CD4-positive, alpha-beta memory T cell (primary cell): ENCODE data around the gene DPH1. TPM values are rescaled to one million over a fixed set of nuclear protein-coding genes. Genes with fewer than 3 reads are reported as not detected.

Source experiments
- CTCF ChIA-PET: fragments of 350-600 bp; sonication (Branson Sonifier 250); formaldehyde crosslinking; loops from one replicate; lab custom pipeline; 2021; ENCODE audit warnings: inconsistent platforms; ENCODE audit not compliant: partially characterized antibody; lab: Charles Lee
- POLR2A ChIA-PET: fragments of 350-600 bp; sonication (Branson Sonifier 250); formaldehyde crosslinking; loops from one replicate; lab custom pipeline; 2021; ENCODE audit not compliant: partially characterized antibody; lab: Charles Lee
- DNase-seq, 5 donors: peaks; one replicate each; pipeline versions ENCODE4 v3.0.0 to v3.0.0-alpha.2; 2020 to 2022; ENCODE audit warnings: mixed read lengths in 1 of 5
- H3K27ac ChIP-seq: one replicate; pipeline ENCODE4 v1.7.0; 2013; ENCODE audit warnings: low read depth, low read length
- H3K27me3 ChIP-seq: 2 replicates; pipeline ENCODE4 v1.7.0; 2013; ENCODE audit warnings: mild to moderate bottlenecking, low read length, moderate library complexity; ENCODE audit not compliant: insufficient read depth
- H3K36me3 ChIP-seq: 2 replicates; pipeline ENCODE4 v1.7.0; 2013; ENCODE audit warnings: mild to moderate bottlenecking, low read length, moderate library complexity; ENCODE audit not compliant: insufficient read depth
- H3K4me1 ChIP-seq: 2 replicates; pipeline ENCODE4 v1.7.0; 2013; ENCODE audit warnings: mild to moderate bottlenecking, low read length, moderate library complexity; ENCODE audit not compliant: insufficient read depth
- H3K4me3 ChIP-seq, 2 donors: one replicate each; pipeline ENCODE4 v1.7.0; 2013; ENCODE audit warnings: low read length in 2 of 2, mild to moderate bottlenecking in 1 of 2
- H3K9me3 ChIP-seq, 2 donors: one replicate each; pipeline ENCODE4 v1.7.0; 2013; ENCODE audit warnings: low read length in 2 of 2, control low read depth in 1 of 2; ENCODE audit not compliant: control insufficient read depth in 1 of 2
- H3K27ac Mint-ChIP-seq, 7 donors: one replicate each; pipeline ENCODE4 v1.8.0; 2020 to 2021; ENCODE audit warnings: mixed read lengths in 7 of 7, mild to moderate bottlenecking in 6 of 7, inconsistent platforms in 3 of 7, moderate library complexity in 3 of 7
- H3K27me3 Mint-ChIP-seq, 2 donors: one replicate each; pipeline ENCODE4 v1.8.0; 2020 to 2021; ENCODE audit warnings: mixed read lengths in 2 of 2
- H3K36me3 Mint-ChIP-seq, 2 donors: one replicate each; pipeline ENCODE4 v1.8.0; 2020 to 2021; ENCODE audit warnings: mixed read lengths in 2 of 2, inconsistent platforms in 1 of 2, mild to moderate bottlenecking in 1 of 2
- H3K4me1 Mint-ChIP-seq, 4 donors: one replicate each; pipeline ENCODE4 v1.8.0; 2020 to 2021; ENCODE audit warnings: mixed read lengths in 4 of 4, mild to moderate bottlenecking in 1 of 4
- H3K4me3 Mint-ChIP-seq, 8 donors: one replicate each; pipeline ENCODE4 v1.8.0; 2020 to 2021; ENCODE audit warnings: mixed read lengths in 8 of 8, mild to moderate bottlenecking in 7 of 8, moderate library complexity in 6 of 8, inconsistent platforms in 3 of 8
- H3K9me3 Mint-ChIP-seq, 8 donors: one replicate each; pipeline ENCODE4 v1.8.0; 2020 to 2021; ENCODE audit warnings: mixed read lengths in 8 of 8, mild to moderate bottlenecking in 5 of 8, inconsistent platforms in 3 of 8, moderate library complexity in 1 of 8
- intact Hi-C: fragments of 100-400 bp; cut with micrococcal nuclease; formaldehyde crosslinking; loops from one replicate; pipeline ENCODE4 v1.15.1; 2023
- polyA plus RNA-seq, 2 donors: library from polyadenylated mRNA; unstranded; fragments of 300-500 nt; fragmentation: Illumina TruSeq; gene quantifications; one replicate each; pipeline ENCODE4 v1.2.3, GENCODE V29; 2021
- total RNA-seq, 2 experiments: library from RNA; stranded (reverse); gene quantifications; one replicate each; pipeline ENCODE4 v1.2.3, GENCODE V29; 2021

The DPH1 gene
- total and polyA plus RNA-seq, 4 experiments from 2014 or later, result 30.8 to 95.8 (median 58.2) TPM

GRCh38 chr17:2023692-2024571, 6.0 kb upstream of the DPH1 start:
- Mint-ChIP-seq H3K27me3 (peaks cover 8 to 12% of the 10 kb centered on the region in 2 donors), H3K4me3 (peak overlapping the region; percentile 74 to 88 (median 80)), H3K9me3 (peaks cover 0 to 2% (median 0%) of the 10 kb centered on the region in 8 donors), H3K27ac (peak overlapping the region in 1 of 7 donors; percentile 64), H3K36me3 (no peaks in the 10 kb centered on the region), H3K4me1 (peaks cover 7 to 29% (median 15%) of the 10 kb centered on the region in 4 donors)
- Histone ChIP-seq H3K4me1 (peaks cover 24% of the 10 kb centered on the region), H3K4me3 (peak overlapping the region in 1 of 2 donors; percentile 57), H3K27ac (peak overlapping the region; percentile 9), H3K9me3 (no peaks in the 10 kb centered on the region), H3K36me3 (no peaks in the 10 kb centered on the region), H3K27me3 (no peaks in the 10 kb centered on the region)
- peak; percentile 50 to 78 (median 61) for DNase-seq
- ChIA-PET CTCF (interaction anchor here (1.7 kb wide), 1 partner anchor 394 kb away, joined by 4 read pairs; no protein-coding TSS in a partner anchor), POLR2A (interaction anchor here (0.9 to 1.8 kb wide), 7 partner anchors 9 to 488 kb away, joined by 3 to 8 read pairs (median 4); partner anchors contain the start of genes HIC1, METTL16, SGSM2 and TSR1)
- intact Hi-C loops, result loop anchor here (5.0 to 10.0 kb wide), 2 partner anchors 119 to 152 kb away; no protein-coding TSS in a partner anchor

DNA sequence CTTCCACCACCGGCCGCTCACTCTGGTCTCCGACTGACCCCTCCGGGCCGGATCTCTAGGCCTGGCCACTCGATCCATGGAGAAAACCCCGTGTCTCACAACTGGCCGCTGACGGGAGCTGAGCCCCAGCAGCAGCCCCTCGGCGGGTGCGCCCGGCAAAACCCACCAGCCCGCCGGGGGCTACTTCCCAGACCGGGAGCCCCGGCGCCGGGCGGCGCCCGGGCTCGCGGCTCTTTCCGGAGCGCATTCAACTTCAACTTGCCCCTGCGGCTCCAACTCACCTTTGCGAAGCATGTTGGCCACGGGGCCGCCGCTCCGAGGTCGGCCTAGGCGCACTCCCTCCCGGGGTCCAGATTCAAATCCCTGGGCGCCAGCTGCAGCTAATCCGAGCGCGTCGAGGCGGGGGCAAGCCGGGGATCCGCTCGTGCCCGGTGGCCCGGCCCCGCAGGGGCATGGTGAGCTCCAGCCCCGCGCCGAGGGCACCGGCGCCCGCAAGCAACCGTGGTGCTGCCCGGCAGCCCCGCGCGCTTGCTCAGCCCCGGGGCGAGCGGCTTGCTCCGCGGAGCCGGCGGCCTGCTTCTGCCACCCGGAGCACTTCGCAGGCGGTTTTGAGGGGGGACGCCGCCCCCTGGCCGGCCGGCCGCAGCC, 5.3 kb upstream of the DPH1 start:
- Mint-ChIP-seq H3K4me3 (peak overlapping the region in 7 of 8 donors; percentile 22 to 82 (median 78)), H3K27ac (no peak overlapping the region), H3K4me1 (peaks cover 7 to 29% (median 16%) of the 10 kb centered on the region in 4 donors), H3K36me3 (no peaks in the 10 kb centered on the region), H3K9me3 (peaks cover 0 to 2% (median 0%) of the 10 kb centered on the region in 8 donors), H3K27me3 (peaks cover 8 to 12% of the 10 kb centered on the region in 2 donors)
- ChIA-PET POLR2A (interaction anchor here (0.7 to 1.8 kb wide), 14 partner anchors 8 to 487 kb away, joined by 3 to 8 read pairs (median 4); partner anchors contain the start of genes HIC1, METTL16, OVCA2 and RPA1), CTCF (interaction anchor here (0.6 to 1.8 kb wide), 7 partner anchors 14 to 395 kb away, joined by 3 to 10 read pairs (median 3); no protein-coding TSS in a partner anchor)
- no peaks in the 10 kb centered on the region for H3K9me3 ChIP-seq
- H3K36me3 ChIP-seq, result no peaks in the 10 kb centered on the region
- DNase-seq, result no peak
- peaks cover 27% of the 10 kb centered on the region for H3K4me1 ChIP-seq
- peak overlapping the region; percentile 29 to 57 for H3K4me3 ChIP-seq
- no peaks in the 10 kb centered on the region for H3K27me3 ChIP-seq
- H3K27ac ChIP-seq, result peak overlapping the region; percentile 9
- intact Hi-C loops, result loop anchor here (1.0 to 10.0 kb wide), 6 partner anchors 18 to 340 kb away; partner anchors contain the start of genes OVCA2, PRPF8, TSR1 and WDR81

DNA sequence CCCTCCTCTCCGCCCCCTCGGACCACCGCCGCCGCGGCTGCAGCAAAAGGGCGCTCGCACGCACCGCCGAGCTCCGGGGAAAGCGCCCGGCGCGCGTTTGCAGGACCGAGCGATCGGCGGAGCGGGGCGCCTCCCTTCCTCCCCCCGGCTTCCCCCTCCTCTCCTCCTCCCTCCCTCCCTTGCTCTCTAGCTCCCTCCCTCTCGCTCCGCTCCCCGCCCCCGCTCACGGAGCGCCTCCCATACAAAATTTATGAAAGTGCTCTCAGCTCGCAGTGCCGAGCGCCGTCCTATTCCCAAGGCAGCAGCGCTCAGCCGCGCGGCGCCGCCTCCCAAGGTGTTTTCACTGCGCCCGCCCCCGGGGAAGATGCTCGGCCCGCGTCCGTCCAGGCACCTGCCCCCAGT, 4.7 kb upstream of the DPH1 start, which contains the start of gene RTN4RL1:
RTN4RL1 (minus strand) TSS at position 115 of the 402 bp plus-strand sequence. CDS start 469 bp downstream, outside the sequence.
- POLR2A ChIA-PET, result interaction anchor here (0.7 to 1.8 kb wide), 14 partner anchors 8 to 486 kb away, joined by 3 to 8 read pairs (median 4); partner anchors contain the start of genes HIC1, METTL16, OVCA2 and RPA1
- H3K9me3 Mint-ChIP-seq, result peaks cover 0 to 2% (median 0%) of the 10 kb centered on the region in 8 donors
- intact Hi-C loops, result loop anchor here (1.0 to 10.0 kb wide), 5 partner anchors 17 to 341 kb away; partner anchors contain the start of genes OVCA2, PRPF8, TSR1 and WDR81
- CTCF ChIA-PET, result interaction anchor here (0.6 to 1.8 kb wide), 8 partner anchors 13 to 395 kb away, joined by 3 to 10 read pairs (median 4); no protein-coding TSS in a partner anchor
- Histone ChIP-seq H3K4me3 (peak within 1 kb of the TSS; percentile 29 to 57), H3K36me3 (no peaks in the 10 kb centered on the region), H3K27ac (peak within 1 kb of the TSS; percentile 38), H3K9me3 (no peaks in the 10 kb centered on the region), H3K27me3 (no peaks in the 10 kb centered on the region), H3K4me1 (peaks cover 28% of the 10 kb centered on the region)
- DNase-seq, result peak; percentile 73 to 86 (median 78)
- H3K4me3 Mint-ChIP-seq, result peak within 1 kb of the TSS; percentile 83 to 88 (median 87)
- peaks cover 0 to under 1% of the 10 kb centered on the region in 2 donors for H3K36me3 Mint-ChIP-seq
- peak within 1 kb of the TSS in 5 of 7 donors; percentile 21 to 64 (median 57) for H3K27ac Mint-ChIP-seq
- peaks cover 6 to 12% of the 10 kb centered on the region in 2 donors for H3K27me3 Mint-ChIP-seq
- H3K4me1 Mint-ChIP-seq, result peaks cover 7 to 31% (median 19%) of the 10 kb centered on the region in 4 donors

DNA sequence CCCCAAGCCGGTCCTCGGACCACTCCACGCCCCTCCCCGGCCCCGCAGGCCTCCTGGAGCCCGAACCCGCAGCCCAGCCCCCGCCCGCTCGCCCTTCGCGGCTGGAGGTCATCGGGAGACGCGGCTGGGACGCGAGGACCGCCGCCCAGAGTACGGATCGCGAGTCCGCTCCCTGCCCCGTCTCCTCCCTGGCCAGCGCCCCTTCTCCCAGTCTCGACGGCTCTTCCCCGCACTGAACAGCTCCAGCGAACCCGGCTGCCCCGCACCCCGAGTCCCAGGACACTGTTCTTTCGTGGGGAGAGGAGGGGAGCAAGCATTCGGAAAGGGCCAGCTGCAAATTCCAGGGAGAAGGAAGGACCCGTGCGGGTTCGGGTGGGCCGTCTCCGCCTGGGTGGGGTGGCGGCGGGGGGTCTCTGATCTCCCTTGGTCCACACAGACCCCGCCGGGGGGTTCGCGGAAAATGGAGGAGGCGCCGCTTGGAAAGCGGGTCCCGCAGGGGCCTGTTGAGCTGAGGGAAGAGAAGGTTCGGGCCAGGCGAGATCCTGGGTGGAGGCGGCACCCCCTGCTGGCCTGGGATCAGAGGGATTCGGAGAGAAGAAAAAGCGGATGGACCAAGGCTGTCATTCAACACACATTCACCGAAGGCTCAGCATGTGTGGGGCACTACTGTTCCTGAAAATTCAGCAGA, 4.2 kb upstream of the DPH1 start:
- H3K4me3 ChIP-seq, result peak overlapping the region in 1 of 2 donors; percentile 57
- Mint-ChIP-seq H3K9me3 (peaks cover 0 to 2% (median 0%) of the 10 kb centered on the region in 8 donors), H3K27ac (peak overlapping the region in 3 of 7 donors; percentile 21 to 60 (median 57)), H3K4me1 (peaks cover 9 to 36% (median 22%) of the 10 kb centered on the region in 4 donors), H3K27me3 (peaks cover 5 to 12% of the 10 kb centered on the region in 2 donors), H3K4me3 (peak overlapping the region; percentile 83 to 88 (median 86)), H3K36me3 (peaks cover 0 to 6% of the 10 kb centered on the region in 2 donors)
- ChIA-PET CTCF (interaction anchor here (0.6 to 1.8 kb wide), 5 partner anchors 12 to 396 kb away, joined by 3 to 10 read pairs (median 4); no protein-coding TSS in a partner anchor), POLR2A (interaction anchor here (0.9 to 1.8 kb wide), 12 partner anchors 9 to 486 kb away, joined by 3 to 8 read pairs (median 3); partner anchors contain the start of genes HIC1, METTL16, OVCA2 and RPA1)
- H3K9me3 ChIP-seq, result no peaks in the 10 kb centered on the region
- peaks cover 32% of the 10 kb centered on the region for H3K4me1 ChIP-seq
- intact Hi-C loops, result loop anchor here (1.0 to 10.0 kb wide), 5 partner anchors 17 to 341 kb away; partner anchors contain the start of genes OVCA2, PRPF8, TSR1 and WDR81
- no peak for DNase-seq
- no peaks in the 10 kb centered on the region for H3K27me3 ChIP-seq
- H3K27ac ChIP-seq, result peak overlapping the region; percentile 38
- no peaks in the 10 kb centered on the region for H3K36me3 ChIP-seq

GRCh38 chr17:2027528-2028233, 2.3 kb upstream of the DPH1 start:
- Histone ChIP-seq H3K27me3 (no peaks in the 10 kb centered on the region), H3K4me3 (no peak overlapping the region), H3K36me3 (no peaks in the 10 kb centered on the region), H3K27ac (no peak overlapping the region), H3K9me3 (no peaks in the 10 kb centered on the region), H3K4me1 (peaks cover 47% of the 10 kb centered on the region)
- intact Hi-C loops, result loop anchor here (5.0 to 10.0 kb wide), 2 partner anchors 123 to 305 kb away; partner anchors contain the start of gene WDR81
- Mint-ChIP-seq H3K4me1 (peaks cover 14 to 48% (median 27%) of the 10 kb centered on the region in 4 donors), H3K36me3 (peaks cover 0 to 8% of the 10 kb centered on the region in 2 donors), H3K4me3 (peak overlapping the region in 3 of 8 donors; percentile 6 to 57 (median 30)), H3K9me3 (peaks cover 0 to 2% (median 0%) of the 10 kb centered on the region in 8 donors), H3K27ac (peak overlapping the region in 1 of 7 donors; percentile 54), H3K27me3 (peaks cover 5 to 12% of the 10 kb centered on the region in 2 donors)
- DNase-seq, result no peak
- CTCF ChIA-PET, result interaction anchor here (0.5 kb wide), 1 partner anchor 146 kb away, joined by 3 read pairs; no protein-coding TSS in a partner anchor
- POLR2A ChIA-PET, result no interaction called here
